ENCODE measurements around the gene MS4A13.
"Not testable (repeated sequence)": the region's sequence is repeated elsewhere in the genome, so short reads cannot be mapped to it uniquely, and the experiment has no call there.

Gene MS4A13

DNA sequence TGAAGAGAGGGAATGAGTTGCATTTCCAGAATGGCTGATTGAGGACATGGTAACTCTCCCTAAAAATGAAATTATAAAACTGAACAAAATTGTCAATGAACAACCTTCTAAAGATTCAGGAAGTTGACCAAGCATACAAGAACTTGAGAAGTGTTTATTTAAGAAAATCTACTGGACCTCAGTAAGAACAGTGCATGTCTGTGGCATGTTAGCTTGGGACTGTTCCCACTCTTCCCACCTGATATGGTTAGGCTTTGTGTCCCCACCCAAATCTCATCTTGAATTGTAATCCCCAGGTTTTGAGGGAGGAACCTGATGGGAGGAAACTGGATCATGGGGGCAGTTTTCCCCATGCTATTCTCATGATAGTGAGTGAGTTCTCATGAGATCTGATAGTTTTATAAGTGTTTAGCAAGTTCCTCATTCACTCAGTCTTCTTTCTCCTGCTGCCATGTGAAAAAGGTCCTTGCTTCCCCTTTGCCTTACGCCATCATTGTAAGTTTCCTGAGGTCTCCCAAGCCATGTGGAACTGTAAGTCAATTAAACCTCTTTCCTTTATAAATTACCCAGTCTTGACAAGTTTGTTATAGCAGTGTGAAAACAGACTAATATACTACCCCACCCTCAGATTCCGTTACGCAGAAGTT, 15.4 kb downstream of the MS4A13 start:
- DNase-seq = peak; percentile 42 to 64

DNA sequence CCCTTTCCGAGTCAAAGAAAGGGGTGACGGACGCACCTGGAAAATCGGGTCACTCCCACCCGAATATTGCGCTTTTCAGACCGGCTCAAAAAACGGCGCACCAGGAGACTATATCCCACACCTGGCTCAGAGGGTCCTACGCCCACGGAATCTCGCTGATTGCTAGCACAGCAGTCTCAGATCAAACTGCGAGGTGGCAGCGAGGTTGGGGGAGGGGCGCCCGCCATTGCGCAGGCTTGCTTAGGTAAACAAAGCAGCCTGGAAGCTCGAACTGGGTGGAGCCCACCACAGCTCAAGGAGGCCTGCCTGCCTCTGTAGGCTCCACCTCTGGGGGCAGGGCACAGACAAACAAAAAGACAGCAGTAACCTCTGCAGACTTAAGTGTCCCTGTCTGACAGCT, 17.2 kb downstream of the MS4A13 start:
- not testable (repeated sequence) for DNase-seq

DNA sequence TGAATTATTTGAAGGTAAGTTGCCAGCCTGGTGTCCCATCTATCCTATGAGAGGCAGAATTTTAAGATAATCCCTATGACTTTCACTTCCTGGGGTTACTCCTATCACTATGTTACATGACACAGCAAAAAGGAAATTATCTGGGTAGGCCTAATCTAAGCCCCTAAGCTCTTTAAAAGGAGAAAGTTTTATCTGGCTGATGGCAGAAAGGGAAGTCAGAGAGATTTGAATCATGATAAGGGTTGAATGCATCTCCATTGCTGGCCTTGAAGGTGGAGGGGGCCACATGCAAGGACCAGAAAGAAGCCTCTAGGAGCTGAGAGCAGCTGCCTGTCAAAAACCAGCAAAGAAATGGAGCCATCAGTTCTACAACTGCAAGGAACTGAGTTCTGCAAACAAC, 23.4 kb downstream of the MS4A13 start:
- not testable (repeated sequence) for DNase-seq

DNA sequence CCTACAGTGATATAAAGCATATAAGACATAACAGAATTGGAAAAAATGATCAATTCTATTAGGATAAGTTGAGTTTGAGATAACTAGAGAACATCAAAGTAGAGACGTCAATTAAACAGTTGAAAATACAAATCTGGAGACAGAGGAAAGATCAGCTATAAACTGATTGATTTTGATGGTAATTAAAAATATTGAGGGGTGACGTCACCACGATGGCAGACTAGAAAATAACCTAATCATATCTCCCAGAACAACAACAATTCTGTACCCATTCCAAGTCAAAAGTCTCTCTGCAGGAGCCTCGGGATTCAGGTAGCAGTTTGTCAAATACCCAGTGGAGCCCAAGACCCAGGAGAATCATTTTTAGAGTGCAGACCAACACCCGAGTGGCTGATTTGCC, 28.9 kb downstream of the MS4A13 start:
- DNase-seq = no peak

DNA sequence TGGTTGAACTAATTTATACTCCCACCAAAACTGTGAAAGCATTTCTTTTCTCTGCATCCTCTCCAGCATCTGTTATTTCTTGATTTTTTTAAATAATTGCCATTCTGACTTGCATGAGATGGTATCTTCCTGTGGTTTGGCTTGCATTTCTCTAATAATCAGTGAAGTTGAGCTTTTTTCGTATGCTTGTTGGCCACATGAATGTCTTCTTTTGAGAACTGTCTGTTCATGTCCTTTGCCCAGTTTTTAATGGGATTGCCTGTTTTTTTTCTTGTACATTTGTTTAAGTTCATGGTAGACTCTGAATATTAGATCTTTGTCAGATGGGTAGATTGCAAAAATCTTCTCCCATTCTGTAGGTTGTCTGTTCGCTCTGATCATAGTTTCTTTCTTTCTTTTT, 46.1 kb downstream of the MS4A13 start:
- no peak for DNase-seq

DNA sequence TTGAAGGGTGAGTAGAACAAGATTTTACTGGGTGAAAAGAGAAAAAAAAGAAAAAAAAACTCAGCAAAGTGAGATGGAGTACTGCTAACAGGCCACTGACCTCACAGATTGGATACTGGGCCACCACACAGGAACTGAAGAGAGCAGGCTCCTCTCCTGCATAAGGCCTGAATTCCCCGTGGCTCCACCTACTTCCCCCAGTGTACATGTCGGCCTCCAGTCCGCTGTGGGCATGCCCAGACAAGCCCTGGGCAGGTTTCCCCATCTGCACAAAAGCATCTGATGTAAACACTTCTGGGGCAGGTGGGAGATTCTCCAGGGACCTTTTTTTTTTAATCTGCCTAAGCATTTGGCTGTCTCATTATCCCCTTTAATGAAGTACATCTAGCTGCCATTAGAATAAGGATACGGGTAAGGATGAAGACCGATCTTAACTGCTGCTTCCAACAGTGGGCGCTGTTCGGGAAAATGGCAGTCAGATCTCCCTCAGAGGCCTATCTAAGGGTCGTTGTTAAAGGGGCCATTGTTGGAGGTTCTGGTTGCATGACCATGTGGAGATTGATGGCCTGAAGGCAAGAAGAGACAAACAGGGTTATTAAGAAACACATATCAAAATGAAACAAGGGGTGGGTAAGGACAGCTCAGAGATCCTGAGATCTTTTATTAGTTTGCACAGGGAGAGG, 48.5 kb downstream of the MS4A13 start:
- no peak for DNase-seq

DNA sequence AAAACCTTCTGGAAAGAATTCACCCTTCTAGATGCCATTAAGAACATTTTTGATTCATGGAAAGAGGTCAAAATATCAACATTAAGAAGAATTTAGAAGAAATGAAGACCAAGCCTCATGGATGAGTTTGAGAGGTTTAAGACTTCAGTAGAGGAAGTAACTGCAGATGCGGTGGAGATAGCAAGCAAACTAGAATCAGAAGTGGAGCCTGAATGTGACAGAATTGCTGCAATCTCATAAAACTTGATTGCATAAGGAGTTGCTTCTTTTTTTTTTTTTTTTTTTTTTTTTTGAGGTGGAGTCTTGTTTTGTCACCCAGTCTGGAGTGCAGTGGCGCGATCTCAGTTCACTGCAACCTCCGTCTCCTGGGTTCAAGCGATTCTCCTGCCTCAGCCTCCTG, 51.6 kb downstream of the MS4A13 start:
- DNase-seq = peak; percentile 73 to 89

DNA sequence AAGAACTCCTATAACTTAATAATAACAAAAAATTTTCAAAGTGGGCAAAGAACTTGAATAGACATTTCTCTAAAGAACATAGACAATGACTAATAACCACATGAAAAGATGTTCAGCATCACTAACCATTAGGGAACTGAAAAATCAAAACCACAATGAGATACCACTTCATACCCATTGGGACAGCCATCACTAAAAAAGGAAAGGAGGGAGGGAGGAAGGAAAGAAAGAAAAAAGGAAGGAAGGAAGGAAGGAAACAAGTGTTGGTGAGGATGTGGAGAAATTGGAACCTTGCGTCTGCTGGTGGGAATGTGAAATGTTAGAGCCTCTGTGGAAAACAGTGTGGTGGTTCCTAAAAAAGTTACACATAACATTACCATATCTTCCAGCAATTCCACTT, 55.8 kb downstream of the MS4A13 start:
- peak; percentile 21 to 50 for DNase-seq

DNA sequence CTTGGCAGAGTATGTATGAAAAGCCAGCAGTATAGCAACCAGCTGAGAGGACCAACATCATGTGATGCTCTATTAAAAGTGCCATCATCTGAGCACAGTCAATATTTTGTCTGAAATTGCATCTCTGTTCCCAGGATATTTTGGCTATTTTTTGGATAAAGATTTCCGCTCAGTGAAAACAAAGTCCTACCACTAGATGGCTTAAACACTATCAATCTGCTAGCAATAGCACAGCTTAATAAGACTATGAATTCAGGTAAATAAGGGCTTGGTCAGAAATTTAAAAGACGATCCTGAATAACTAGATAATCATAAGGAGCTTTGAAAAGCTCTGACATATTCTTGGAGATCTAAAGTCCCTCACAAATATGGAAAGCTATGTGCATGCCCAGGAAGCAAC, 74.4 kb downstream of the MS4A13 start:
- no peak for DNase-seq
